ENCODE measurements around the gene PTPRG.

The PTPRG gene

DNA sequence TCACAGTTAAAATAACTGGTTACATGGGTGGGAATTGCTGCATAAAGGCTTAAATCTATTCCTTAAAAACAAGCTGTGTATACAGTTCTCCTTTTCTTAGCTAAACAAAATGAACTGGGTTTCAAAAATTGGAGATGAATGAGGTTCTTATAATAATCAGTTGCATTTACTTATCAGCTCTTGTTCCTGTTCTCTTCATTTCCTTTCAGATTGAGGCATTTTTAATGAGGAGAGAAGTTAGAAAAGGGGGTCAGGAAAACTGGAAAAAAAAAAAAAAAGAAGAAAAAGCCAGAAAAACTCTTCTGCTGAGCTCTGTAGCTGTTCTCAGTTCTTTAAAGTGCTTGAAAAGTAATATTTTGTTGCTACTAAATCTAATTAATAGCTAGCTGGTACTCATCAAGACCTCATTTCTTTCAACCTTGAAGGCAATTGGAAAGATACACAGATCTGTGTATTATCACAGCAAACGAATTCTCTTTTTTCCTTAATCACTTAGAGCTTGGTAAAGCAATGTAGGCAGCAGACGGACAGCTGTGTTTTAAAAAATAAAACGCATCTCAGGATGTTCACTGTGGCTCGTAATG lies 32.2 kb downstream of the PTPRG start:
- DNase-seq = no peak

- no peak for DNase-seq
Measured at GRCh38 chr3:61594144-61594963, 33.0 kb downstream of the PTPRG start.

- DNase-seq = no peak
Measured at GRCh38 chr3:61594964-61595285, 33.6 kb downstream of the PTPRG start.

GRCh38 chr3:61595288-61595687 lies 33.9 kb downstream of the PTPRG start:
- no peak for DNase-seq

DNA sequence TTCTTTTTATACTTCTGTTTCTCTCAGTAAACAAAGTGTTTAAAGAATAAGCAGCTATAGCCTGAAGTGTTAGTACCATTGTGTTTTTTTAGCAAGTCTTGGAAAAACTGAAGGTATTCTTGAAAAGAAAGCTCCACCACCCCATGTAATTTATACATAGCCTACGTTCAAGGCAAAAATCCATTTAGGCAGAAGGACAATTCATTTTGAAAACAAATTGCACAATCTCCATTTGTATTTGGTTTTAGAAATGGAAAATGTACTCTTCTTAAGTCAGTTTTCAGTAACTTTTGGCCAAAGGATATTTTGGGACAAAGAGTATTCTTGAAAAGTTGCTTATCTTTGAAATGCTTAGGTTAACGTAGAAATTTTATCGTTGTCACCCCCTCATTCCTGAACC lies 34.5 kb downstream of the PTPRG start:
- no peak for DNase-seq

DNA sequence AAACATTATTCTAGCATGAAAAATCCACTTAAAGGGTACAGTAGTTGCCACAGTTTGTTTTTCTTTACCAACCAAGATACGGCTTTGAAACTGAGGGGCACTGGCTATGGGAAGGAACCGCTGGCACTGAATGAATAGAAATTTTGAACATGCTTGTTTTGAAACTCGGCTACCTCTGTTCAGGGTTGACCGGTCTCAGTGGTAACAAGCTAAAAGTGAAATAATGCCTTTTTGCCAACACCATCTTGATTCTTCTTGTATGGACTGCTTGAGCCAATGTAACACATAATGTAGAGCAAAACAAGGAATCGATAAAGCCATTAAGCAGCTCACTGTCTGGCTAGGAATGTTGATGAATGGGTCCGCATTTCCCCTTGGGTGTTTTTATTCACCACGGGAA lies 36.5 kb downstream of the PTPRG start:
- DNase-seq = no peak

GRCh38 chr3:61600195-61600594 lies 38.8 kb downstream of the PTPRG start:
- no peak for DNase-seq

DNA sequence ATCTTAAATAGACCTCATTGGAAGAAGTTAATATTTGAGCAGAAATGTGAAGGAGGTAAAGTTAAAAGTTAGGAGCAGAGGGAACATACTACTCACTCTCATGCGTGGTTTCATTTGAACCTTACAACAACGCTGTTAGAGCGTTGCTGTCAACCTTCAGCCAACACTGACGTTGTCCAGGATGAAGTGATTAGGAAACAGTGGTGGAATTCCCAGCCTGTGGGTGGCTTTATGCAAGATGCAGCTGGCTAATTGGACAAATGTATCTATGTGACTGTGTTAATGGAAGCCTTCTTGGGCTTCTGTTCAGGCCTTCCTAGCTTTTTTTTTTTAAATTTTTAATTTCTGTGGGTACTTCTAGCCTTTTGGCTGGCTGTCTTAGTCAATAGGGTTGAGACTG lies 40.5 kb downstream of the PTPRG start:
- DNase-seq = no peak

DNA sequence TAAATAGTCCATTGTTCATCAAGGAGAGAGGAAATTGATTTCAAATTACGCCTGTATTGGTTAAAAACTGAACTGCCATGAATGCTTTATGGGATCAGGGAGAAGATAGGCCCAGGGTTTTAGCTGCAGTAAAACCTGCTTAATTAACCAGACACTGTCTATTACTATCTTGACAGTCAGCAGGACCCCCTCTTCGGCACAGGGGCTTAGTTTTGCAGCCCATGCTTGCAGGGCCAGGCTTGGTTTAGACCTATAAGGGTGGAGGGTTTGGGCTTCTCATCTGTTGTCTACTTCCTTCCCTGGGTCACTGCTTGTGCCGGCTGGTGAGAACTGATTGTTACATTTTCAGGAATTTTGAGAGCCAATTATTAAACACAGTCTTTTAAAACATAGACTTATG lies 41.1 kb downstream of the PTPRG start:
- no peak for DNase-seq

GRCh38 chr3:61605589-61606175 lies 44.3 kb downstream of the PTPRG start:
- DNase-seq = no peak

GRCh38 chr3:61606196-61606595 lies 44.8 kb downstream of the PTPRG start:
- DNase-seq = no peak

- no peak for DNase-seq
Measured at GRCh38 chr3:61608072-61608471, 46.7 kb downstream of the PTPRG start.

DNA sequence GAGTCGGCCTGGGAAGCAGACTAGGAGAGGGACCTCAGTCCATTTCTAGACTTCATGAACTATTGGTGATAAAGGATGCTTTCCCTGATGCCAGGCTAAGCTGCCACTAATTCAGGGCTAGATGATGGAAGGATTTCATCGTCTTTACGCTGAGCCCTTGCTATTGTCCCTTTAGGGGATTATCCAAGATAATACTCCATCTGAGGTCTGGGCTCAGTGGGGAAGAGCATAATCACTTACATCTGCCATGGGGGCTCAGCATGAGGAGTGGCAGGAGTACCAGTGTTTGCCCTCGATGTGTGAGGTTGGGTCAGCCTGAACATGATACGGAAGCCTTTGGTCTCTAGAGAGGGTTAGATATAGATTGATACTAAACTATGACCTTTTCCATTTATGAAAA lies 47.3 kb downstream of the PTPRG start:
- DNase-seq = no peak

- DNase-seq = no peak
Measured at GRCh38 chr3:61610316-61610715, 48.9 kb downstream of the PTPRG start.

- DNase-seq = no peak
Measured at GRCh38 chr3:61612211-61613194, 51.1 kb downstream of the PTPRG start.

GRCh38 chr3:61613666-61614065 lies 52.3 kb downstream of the PTPRG start:
- DNase-seq = no peak

GRCh38 chr3:61615643-61616042 lies 54.3 kb downstream of the PTPRG start:
- DNase-seq = no peak

DNA sequence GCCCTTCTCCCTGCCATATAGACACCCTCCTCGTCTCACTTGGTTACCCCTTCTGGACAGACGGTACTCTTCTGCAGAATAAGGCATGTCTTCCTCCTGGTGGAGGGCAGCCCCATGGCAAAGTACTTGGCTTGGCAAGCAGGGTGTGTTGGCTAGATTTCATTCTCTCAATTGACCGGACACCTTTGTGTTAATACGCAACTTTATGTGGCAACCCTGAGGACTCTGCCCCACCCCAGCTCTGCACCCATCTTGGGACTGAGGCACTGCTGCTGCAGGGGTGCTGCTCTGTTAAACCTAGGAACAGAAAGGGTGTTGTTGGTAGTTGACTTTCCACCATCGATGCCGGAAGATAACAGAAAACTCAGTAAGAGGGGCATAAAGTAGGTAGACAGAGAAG lies 55.2 kb downstream of the PTPRG start:
- DNase-seq = no peak

DNA sequence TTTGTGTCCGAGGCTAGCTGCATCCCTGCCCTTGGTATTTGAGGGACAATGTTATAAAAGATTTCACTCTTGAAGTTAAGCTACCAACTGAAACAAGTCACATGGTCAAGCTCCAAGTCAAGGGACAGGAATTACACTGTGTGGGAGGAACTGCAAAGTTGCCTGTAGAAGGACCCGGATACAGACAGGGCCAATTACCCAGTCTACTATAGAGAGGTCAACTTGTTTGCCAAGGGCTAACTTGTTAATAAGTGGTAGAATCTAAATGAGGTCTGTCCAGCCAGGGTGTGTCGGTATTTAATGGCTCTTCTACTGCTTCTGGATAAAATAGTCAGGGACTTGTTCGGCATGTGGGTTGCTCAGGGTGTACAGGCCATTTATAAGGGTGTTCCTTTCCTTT lies 55.7 kb downstream of the PTPRG start:
- DNase-seq = no peak

GRCh38 chr3:61617651-61618050 lies 56.3 kb downstream of the PTPRG start:
- no peak for DNase-seq

DNA sequence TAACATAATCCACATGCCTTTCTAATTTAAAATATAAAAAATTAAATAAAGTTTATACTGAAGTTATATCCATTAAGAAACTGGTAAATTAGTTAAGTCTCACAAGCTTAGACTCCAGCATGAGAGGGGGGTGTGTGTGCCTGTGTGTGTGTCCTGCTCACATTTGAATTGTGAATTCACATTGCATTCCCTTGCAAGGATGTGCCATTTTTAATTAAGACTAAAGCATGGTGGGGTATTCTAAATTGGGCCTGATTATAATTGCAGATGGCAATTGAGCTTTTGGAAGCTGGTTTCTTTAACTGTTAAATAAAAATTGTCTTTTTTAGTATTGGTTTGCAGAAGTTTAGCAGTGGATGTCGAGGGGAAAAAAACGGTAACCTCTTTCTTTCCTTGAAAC lies 56.9 kb downstream of the PTPRG start:
- DNase-seq = no peak

DNA sequence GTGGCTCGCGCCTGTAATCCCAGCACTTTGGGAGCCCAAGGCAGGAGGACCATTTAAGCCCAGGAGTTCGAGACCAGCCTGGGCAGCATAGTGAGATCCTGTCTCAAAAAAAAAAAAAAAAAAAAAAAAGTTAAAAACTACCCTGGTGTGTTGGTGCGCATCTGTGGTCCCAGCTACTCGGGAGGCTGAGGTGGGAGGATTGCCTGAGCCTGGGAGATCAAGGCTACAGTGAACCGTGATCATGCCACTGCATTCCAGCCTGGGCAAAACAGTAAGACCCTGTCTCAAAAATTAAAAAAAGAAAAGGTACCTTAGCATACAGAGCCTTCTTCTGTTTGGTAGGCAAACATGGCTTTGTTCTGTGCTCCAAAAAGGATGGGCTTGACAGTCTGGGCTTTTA lies 57.5 kb downstream of the PTPRG start:
- no peak for DNase-seq

- no peak for DNase-seq
Measured at GRCh38 chr3:61620073-61620472, 58.7 kb downstream of the PTPRG start.

Data from activated CD4-positive, CD25-positive, alpha-beta regulatory T cell (primary cell).